GM18526 (cell line): ENCODE measurements around the gene SIL1.

Source experiments
- POLR2A ChIP-seq: IDR thresholded peaks from 3 replicates; pipeline ENCODE4 v1.6.1; 2011; ENCODE audit not compliant: insufficient read length; ENCODE audit errors: extremely low read depth

SIL1 gene

GRCh38 chr5:139131921-139132432, 66.2 kb downstream of the SIL1 start:
- no peak for TF ChIP-seq POLR2A

- no peak for TF ChIP-seq POLR2A
Observed at GRCh38 chr5:139131465-139131864, 66.7 kb downstream of the SIL1 start.

- no peak for TF ChIP-seq POLR2A
Observed at GRCh38 chr5:139131062-139131461, 67.1 kb downstream of the SIL1 start.

- TF ChIP-seq POLR2A = no peak
Observed at GRCh38 chr5:139130214-139130613, 68.0 kb downstream of the SIL1 start.

- TF ChIP-seq POLR2A = no peak
Observed at GRCh38 chr5:139126711-139127111, 71.5 kb downstream of the SIL1 start.

GRCh38 chr5:139125991-139126390, 72.2 kb downstream of the SIL1 start:
- TF ChIP-seq POLR2A = no peak

- TF ChIP-seq POLR2A = no peak
Observed at GRCh38 chr5:139124774-139125520, 73.2 kb downstream of the SIL1 start.

GRCh38 chr5:139121120-139121519, 77.0 kb downstream of the SIL1 start:
- no peak for TF ChIP-seq POLR2A

- TF ChIP-seq POLR2A = no peak
Observed at GRCh38 chr5:139120521-139120920, 77.6 kb downstream of the SIL1 start.

- no peak for TF ChIP-seq POLR2A
Observed at GRCh38 chr5:139118804-139119203, 79.4 kb downstream of the SIL1 start.

- TF ChIP-seq POLR2A = no peak
Observed at GRCh38 chr5:139117342-139117884, 80.8 kb downstream of the SIL1 start.

- no peak for TF ChIP-seq POLR2A
Observed at GRCh38 chr5:139116100-139116655, 82.0 kb downstream of the SIL1 start.

GRCh38 chr5:139113892-139114291, 84.3 kb downstream of the SIL1 start:
- TF ChIP-seq POLR2A = no peak

GRCh38 chr5:139110526-139111168, 87.5 kb downstream of the SIL1 start:
- no peak for TF ChIP-seq POLR2A

- no peak for TF ChIP-seq POLR2A
Observed at GRCh38 chr5:139108063-139108824, 89.9 kb downstream of the SIL1 start.
